ENCODE measurements around the gene LBHD2.
"Not testable (repeated sequence)": the region's sequence is repeated elsewhere in the genome, so short reads cannot be mapped to it uniquely, and the experiment has no call there.

LBHD2 gene

DNA sequence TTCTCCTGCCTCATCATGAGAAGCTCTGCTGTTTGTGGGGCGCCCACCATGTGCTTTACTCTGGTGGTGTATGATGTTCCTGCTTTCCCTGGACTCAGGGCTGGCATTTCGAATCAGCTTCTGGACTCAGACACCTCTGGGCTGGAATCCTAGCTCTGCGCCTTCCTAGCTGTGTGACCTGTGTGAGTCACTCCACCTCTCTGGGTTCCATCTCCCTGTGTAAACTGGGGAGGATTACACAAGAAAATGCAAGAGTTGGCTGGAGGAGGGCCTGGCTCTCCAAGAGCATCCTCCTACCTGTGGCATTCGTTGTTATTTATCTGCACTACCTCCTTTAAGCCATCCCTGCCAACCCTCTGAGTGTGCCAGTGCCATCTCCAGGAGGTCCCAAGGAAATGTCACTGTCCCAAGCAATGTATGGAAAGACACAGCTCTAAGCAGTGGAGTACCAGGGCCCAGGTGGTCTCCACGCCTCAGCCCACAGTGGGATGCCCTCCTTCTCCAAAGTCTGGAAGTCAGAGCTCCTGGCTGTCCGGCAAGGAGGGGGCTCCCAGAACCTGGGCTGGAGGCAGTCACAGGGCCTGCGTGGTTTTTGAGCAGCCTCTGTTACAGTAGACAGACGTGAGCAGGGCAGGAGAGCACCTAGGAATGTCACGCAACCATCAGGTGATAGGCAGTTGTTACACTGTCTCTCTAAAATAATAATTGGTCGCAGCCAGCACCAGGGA, 32.0 kb downstream of the LBHD2 start:
- in situ Hi-C loops (cut with HindIII; ENCODE audit: low sequenced_read_pairs) = no loop called here

DNA sequence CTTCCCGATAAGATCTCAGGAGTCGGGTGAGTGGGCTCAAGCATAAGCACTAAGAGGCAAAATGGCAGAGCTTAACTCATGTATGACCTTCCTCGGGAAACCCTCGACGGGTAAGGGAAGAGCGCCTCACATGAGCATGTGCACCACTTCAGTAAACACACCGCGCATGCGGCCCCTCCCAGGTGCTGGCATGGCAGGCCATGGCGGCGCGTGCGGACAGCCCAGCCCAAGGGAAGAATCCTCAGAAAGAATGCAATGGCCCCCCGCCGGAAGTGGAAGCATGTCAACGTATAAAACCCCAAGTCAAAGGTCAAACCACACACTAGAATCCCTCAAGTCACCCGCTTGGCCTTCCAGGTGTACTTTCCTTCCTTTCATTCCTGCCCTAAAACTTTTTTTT, 32.6 kb downstream of the LBHD2 start:
- in situ Hi-C loops (cut with HindIII; ENCODE audit: low sequenced_read_pairs) = no loop called here

DNA sequence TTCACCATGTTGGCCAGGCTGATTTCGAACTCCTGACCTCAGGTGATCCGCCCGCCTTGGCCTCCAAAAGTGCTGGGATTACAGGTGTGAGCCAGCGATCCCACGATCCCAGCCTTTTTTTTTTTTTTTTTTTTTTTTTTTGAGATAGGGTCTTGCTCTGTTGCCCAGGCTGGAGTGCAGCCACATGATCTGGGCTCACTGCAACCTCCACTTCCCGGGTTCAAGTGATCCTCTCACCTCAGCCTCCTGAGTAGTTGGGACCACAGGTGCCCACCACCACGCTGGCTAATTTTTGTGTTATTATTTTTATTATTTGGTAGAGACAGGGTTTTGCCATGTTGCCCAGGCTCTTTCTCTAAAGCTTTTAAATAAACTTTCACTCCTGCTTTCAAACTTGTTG, 33.5 kb downstream of the LBHD2 start:
- in situ Hi-C loops (cut with HindIII; ENCODE audit: low sequenced_read_pairs) = not testable (repeated sequence)

DNA sequence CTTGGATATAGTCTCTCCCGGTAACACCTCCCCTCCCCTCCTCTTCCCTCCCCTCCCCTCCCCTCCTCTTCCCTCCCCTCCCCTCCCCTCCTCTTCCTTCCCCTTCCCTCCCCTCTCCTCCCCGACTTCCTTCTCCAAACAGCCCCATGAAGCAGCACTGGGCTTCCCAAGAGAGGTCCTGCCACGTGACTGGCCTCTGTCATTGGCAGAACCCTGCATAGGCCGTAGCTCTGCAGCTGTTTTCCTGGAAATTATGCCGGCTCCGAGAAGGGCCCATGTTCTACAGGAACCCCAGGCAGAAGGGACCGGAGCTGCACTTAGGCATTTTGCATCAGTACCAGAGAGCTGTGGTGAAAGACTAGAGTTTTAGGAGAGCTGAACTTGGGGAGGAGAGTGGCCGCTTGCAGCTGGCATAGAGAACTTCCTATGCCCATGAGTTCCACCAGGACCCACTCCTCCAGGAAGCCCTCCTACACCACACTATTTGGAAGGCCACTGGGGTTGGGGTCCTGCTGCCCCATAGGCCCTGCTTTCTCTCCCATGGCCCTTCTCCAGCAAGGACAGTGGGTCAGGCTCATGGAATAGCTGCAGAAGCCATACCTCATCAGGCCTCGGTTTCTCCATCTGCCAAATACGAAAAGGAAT, 34.1 kb downstream of the LBHD2 start:
- in situ Hi-C loops (cut with HindIII; ENCODE audit: low sequenced_read_pairs) = no loop called here

DNA sequence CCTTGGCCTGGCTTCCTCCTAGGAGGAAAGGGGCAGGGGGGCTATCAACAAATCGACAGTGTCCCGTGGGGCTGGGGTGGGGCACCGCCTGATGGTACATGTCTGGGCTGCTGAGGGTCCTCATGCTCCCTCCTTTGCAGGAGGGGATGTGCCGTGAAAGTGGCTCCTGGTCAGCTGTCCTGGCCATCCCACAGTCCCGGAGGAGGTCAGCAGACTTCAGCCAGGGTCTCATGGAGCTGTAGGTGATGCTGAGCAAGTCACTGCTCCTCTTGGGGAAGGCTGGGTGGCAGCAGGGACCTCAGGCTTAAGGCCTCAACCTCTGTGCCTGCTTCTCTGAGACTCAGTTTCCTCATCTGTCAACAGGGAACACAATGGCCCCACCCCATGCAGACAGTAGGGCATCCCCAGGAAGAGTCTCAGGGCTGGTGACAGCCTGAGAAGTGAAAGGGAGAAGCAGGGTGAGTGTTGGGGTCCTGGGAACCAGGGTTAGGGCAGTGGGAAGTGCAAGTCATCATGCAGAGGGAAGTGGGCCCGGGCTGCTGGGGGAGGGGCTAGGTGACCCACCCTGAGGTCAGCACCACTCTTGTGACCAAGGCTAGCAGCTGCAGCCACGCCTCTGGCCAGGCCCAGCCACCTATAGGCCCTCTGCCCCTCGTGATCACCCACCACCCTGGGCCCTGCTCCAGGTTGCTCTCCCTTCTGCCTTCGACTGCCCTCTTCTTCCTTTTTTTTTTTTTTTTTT, 34.8 kb downstream of the LBHD2 start:
- in situ Hi-C loops (cut with HindIII; ENCODE audit: low sequenced_read_pairs) = no loop called here

DNA sequence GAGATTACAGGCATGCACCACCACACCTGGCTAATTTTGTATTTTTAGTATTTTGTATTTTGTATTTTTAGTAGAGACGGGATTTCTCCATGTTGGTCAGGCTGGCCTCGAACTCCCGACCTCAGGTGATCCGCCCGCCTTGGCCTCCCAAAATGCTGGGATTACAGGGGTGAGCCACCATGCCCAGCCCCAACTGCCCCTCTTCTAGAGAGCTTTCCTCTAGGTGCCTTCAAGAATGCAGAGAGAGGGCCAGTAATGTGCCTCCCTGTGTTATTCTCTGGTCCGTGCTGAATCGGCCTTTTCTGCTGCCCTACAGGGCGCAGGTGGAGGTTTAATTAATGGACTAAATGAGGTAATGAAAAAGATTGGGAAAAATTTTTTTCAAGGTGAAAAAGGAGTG, 35.5 kb downstream of the LBHD2 start:
- in situ Hi-C loops (cut with HindIII; ENCODE audit: low sequenced_read_pairs) = not testable (repeated sequence)

DNA sequence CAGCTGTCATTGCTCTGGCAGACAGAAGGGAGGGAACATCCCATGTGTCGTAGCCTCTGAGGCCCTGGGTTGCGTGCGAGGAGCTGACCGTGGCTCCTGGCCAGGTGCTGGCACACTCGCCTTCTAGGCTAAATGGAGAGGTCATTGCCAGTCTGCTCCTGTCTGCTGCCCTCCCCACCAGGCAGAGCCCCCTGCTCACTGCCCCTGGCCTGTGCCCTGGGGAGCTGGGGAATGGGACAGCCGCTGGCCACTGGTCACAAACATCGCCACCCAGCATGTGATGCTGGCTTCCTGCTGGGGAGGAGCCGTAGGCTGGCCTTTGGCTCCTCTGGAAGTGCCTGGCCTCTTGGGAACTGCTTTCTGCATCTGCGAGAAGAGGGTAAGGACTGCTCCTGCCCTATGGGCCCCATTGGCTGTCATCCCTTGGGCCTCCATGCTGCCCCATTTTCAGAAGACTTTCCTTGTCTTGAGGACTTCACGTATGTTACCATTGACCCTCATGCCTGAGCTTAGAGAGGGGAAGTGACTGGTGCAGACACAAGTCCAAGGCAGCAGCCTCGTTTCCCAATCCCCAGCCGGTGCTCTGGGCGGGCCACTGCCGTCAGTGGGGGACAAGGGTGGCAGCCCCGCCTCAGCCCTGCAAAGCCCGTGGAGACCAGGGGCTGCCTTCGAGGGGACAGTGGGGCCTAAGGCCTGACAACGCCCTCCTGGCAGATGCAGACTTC, 37.3 kb downstream of the LBHD2 start:
- in situ Hi-C loops (cut with HindIII; ENCODE audit: low sequenced_read_pairs) = no loop called here

DNA sequence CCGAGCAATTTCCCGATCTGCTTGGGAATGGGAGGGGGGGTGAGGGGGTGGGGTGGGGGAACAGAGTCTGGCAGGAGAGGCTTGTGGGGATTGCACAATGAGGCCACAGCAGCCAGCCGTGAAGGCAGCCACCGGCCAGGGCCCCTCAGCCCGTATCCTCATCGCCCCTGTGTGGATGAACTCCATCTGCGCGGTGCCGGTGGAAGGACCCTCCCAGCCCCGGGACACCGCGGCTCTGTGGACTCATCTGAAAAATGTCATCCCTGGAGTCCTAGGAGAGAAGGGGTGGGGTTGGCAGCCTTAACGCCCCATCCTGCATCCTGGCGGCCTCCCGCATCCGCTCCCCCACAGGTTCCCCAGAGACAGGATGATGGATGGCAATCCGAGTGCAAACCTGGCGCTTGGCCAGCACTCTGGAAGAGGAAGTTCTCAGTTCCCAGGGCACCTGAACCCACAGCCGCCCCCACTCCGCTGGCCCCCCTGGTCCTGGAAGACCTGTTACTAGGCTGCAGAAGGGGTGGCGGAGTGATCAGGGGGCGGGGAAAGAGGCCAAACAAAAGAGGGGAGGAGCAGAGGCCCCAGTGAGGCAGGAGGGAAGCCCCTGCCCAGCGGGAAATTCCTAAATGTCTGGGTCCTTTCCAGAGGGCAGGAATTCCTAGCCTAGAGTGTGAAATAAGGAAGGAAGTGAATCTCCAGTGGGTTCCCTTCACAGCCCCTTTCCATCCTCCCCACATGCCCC, 38.0 kb downstream of the LBHD2 start:
- in situ Hi-C loops (cut with HindIII; ENCODE audit: low sequenced_read_pairs) = no loop called here

DNA sequence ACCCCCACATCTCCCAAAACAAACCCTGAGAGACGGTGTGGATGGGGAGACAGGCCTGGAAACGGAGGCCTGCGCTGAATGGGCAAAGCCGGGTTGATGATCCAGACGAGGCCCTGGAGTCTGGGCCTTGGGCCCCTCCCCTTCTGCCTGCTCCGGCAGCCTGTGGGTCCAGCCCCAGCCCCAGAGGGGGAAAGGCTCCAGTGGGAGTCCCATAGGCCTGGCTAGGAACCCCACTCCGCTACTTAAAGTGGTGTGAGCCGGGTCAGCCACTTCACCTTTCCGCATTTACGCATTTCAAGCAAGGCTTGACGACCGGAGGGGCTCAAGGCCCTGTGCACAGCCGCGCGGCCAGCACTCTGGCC, 38.6 kb downstream of the LBHD2 start:
- in situ Hi-C loops (cut with HindIII; ENCODE audit: low sequenced_read_pairs) = no loop called here

DNA sequence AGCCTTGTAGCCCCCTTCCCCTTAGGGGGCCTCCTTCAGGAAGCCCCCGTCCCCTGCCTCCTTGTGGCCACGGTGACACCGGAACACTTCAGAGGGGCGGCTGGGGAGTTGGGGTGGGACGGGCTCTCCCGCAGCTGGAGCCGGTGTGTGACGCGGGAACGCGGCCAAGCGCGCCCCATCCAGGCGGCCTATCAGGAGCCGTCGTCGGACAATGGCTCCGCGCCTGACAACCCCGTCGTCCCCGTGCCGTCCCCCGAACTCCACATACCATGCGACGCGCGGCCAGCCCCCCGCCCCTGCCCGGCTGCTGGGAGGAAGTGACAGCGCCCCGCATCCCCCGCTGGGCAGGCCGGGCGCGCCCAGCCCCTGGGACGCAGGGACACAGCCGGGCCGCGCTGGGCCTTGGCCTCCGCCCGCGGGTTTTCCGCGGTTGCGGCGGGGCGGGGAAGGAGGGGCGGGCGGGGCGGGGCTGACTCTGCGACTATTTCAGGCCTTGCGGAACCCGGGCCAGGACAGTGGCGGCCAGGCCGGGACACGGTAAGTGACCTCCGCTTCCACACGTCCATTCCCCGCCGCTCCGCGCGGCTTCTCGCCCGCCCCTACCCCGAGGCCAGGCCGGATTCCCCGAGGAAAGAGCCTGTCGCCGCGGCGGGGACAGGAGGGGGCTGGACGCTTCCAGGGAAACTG, 39.1 kb downstream of the LBHD2 start, which contains the start of gene TNFAIP2:
TSS of gene TNFAIP2 (plus strand) at position 515 of the 687 bp plus-strand sequence. CDS start 2,997 bp downstream, outside the sequence.
- in situ Hi-C loops (cut with HindIII; ENCODE audit: low sequenced_read_pairs) = no loop called here

DNA sequence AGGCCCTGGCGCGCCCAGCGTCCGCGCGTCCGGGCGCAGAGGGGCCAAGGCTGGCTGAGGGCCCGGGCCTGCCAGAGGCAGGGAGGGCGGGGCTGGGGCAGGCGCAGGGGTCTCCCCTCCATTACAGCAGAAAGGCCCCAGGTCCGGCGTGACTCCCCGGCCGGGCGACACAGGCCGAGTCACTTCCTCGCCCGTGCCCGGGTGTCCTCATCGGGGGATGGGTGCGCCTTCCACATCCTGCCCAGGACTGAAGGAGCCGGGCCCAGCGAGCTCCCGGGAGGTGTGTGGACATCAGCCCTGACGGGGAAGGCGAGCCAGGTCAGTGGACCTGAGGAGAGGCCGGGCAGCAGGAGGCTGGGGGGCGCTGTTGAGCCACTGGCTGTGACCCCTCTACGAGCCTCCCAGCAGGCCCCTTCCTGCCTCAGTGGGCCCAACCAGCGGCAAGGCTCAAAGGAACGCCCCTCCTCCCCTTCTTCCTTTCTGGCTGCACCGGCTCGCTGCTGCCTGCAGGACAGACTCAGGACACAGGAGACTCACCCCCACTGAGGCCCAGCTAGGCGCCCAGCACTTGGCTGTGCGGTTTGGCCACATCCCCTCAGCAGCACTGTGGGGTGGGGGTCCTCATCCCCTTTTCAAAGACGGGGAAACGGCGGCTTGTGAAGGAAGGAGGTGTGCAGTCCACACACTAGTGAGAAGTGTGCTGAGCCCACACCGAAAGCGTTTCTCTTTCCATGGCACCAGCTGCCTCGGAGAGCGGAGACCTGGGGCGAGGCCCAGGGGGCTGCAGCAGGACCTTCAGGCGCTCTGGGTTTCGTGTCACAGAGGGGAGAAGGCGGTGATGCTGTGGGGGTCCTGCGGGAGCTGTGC, 39.9 kb downstream of the LBHD2 start:
- in situ Hi-C loops (cut with HindIII; ENCODE audit: low sequenced_read_pairs) = no loop called here

DNA sequence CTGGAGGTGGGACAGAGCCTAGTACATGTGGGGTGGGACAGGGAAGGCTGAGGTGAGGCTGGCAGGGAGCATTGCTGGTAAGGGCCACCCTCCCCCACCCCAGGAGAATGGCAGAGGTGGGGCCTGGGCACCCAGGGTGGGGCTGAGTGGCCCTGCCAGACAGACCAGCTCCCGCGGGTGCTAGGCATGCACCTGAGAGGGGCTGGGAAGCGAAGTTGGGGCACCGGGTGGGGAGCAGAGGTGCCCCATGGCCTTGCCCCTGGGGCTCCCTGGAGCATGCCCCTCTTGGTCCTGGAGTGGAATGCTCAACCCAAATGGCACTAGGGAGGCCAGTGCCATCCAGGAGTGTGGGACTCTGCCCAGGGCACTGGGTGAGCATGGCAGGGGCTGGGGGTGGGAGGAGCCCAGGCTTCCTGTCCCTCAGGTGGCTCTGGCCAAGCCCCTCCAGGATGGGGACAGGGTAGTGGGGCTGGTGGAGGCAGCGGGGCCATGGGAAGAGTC, 40.5 kb downstream of the LBHD2 start:
- in situ Hi-C loops (cut with HindIII; ENCODE audit: low sequenced_read_pairs) = no loop called here

DNA sequence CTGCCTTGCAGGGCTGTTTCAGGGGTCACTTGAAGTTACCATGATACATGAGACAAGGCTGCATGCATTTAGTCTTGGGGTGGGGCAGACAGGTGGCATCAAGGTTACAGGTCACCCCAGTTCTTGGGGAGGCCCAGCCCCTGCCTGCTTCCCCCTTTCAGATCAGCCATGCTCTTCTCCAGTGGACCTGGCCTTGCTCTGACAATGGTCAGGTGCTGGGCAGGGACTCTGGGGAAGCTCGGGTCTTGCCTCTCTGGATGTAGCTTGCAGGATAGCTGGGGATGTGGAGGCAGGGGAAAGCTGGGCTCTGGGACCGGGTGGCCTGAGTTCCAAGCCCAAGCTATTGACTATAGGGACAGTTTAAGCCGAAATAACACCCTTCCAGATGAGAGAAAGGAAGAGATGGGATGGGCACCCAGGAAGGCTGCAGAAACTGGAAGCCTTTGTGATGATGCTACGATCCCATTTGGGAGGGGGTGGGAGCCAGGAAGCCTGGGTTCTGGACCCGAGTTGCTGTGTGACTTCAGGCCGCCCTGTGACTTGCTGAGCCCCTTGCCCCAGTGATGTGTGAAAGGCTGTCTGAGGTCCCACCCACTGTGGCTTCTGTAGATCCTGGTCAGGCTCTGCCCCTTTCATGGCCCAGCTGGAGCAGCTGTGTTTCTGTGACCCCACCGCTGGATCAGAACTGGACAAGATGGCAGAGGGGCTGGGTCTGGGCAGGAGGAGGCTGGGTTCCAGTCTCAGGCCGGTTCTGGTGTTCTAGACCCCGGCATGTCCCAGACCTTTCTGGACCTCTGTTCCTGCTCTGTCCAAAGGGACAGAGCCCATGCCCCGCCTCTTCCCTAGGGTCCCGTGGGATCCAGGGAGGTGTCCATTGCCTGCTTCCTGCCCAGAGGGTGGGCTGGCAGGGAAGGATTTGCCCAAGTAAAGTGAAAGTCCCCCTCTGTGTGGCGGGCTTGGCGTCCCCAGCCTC, 41.4 kb downstream of the LBHD2 start:
- in situ Hi-C loops (cut with HindIII; ENCODE audit: low sequenced_read_pairs) = no loop called here

DNA sequence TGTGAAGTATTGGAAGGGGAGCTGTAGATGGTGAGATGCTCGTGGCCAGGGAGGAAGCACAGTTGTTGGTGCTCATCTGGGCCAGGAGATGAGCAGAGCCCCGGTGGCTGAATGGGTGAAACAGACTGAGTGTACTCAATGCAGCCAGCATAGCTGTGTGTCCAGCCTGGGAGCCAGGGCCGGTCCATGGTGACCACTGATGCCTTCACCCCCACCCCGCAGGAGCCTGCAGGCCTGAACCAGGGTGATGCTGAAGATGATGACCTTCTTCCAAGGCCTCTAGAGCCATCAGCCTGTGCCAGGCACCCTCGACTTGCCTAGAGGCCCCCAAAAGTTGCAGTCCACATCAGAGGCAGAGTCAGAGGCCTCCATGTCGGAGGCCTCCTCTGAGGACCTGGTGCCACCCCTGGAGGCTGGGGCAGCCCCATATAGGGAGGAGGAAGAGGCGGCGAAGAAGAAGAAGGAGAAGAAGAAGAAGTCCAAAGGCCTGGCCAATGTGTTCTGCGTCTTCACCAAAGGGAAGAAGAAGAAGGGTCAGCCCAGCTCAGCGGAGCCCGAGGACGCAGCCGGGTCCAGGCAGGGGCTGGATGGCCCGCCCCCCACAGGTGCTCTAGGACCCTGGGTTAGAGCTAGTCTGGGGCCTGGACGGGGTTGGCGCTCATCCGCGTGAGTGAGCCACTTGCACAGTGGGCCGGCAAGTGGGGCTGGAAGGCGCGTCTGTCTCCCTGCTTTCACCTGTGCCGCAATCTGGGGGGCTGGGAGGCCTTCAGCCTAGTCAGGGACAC, 42.3 kb downstream of the LBHD2 start:
- in situ Hi-C loops (cut with HindIII; ENCODE audit: low sequenced_read_pairs) = no loop called here

DNA sequence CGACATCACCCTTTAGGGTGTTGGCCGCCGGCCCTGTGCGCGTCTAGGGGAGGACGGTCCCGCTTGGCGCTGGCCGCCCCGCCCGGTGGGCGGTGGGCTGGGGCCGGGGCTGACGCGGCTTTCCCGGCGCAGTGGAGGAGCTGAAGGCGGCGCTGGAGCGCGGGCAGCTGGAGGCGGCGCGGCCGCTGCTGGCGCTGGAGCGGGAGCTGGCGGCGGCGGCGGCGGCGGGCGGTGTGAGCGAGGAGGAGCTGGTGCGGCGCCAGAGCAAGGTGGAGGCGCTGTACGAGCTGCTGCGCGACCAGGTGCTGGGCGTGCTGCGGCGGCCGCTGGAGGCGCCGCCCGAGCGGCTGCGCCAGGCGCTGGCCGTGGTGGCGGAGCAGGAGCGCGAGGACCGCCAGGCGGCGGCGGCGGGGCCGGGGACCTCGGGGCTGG, 42.9 kb downstream of the LBHD2 start:
- in situ Hi-C loops (cut with HindIII; ENCODE audit: low sequenced_read_pairs) = no loop called here

DNA sequence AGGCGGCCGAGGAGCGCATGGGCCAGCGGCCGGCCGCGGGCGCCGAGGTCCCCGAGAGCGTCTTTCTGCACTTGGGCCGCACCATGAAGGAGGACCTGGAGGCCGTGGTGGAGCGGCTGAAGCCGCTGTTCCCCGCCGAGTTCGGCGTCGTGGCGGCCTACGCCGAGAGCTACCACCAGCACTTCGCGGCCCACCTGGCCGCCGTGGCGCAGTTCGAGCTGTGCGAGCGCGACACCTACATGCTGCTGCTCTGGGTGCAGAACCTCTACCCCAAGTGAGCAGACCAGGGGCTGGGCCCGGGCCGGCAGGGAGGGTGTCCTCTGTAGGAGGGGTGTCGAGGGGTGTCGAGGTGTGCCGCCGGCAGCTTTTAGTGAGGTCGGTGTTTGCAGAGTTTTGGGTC, 43.3 kb downstream of the LBHD2 start:
- in situ Hi-C loops (cut with HindIII; ENCODE audit: low sequenced_read_pairs) = no loop called here

Measured in endothelial cell of hepatic sinusoid (primary cell).